GM18951 (cell line): ENCODE measurements around the gene SEZ6L.

Experiments
- POLR2A ChIP-seq: IDR thresholded peaks from 4 replicates; pipeline ENCODE4 v1.6.1; 2011; ENCODE audit warnings: mild to moderate bottlenecking; ENCODE audit not compliant: insufficient read length, insufficient read depth; ENCODE audit errors: extremely low read depth
- in situ Hi-C: fragments of 300-500 bp; cut with MboI; formaldehyde crosslinking; loops from one replicate; pipeline ENCODE4 v1.12.0; 2022; ENCODE audit warnings: low sequenced_read_pairs, mixed read lengths, inconsistent platforms; ENCODE audit not compliant: unreplicated experiment

The SEZ6L gene

DNA sequence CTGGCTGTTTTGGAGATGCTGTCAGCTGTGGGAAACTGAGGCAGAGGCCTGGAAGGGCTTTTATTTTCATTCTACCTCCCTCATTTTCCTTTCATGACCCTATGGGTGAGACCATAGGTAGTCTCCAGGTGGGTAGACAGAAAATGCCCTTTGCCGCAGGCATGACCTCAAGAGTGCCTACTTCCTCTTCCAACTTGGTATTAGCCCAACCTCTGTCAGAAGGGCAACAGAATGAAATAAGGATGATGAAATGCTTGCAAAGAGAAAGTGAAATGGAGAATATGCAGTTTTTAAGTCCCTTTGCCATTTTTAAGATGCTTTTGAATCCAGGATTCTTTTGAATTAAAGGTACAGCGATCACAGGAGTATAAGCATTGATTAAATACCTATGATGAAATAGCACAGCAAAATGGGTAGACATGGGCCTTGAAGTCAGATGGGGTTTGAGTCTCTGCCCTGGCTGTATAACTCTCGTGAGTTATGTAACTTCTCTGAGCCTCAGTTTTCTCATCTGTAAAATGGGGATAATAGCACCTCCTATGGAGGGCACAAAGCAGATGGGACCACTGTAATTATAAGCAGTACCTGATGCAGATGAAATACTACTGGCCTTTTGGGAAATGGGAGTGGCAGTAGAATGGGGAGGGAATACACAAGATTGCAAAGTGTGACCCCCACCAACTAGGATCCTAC, 263.5 kb downstream of the SEZ6L start:
- no peak for TF ChIP-seq POLR2A

More for the DNA sequence above, 263.5 kb downstream of the SEZ6L start:
- in situ Hi-C loops, result no loop called here
